Activated effector memory CD4-positive, alpha-beta T cell treated with Interleukin-2 at 50 U/mL for 16 hours (primary cell): ENCODE results near the gene PHF10.

Experiments used
- DNase-seq: peaks from one replicate; pipeline ENCODE4 v3.0.0-alpha.2; 2020

Gene PHF10

DNA sequence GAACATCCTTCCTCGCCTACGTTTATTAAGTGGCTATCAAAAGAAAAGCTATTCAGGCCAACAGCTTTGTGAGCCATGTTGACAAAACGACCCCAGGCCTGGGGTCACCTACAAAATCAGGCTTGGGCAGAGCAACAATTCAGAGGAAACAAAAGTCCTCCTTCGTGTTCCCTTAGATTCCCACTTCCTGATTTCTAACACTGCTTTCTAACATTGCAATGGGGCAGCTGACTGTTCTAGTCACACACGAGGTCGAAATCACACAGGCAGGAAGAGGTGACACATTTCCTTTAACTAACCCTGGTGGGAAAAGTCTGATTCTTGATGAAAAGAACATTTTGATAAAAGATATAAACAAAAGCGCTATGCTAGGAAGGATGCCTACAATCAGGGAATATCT, 54.4 kb downstream of the PHF10 start:
- no peak for DNase-seq

DNA sequence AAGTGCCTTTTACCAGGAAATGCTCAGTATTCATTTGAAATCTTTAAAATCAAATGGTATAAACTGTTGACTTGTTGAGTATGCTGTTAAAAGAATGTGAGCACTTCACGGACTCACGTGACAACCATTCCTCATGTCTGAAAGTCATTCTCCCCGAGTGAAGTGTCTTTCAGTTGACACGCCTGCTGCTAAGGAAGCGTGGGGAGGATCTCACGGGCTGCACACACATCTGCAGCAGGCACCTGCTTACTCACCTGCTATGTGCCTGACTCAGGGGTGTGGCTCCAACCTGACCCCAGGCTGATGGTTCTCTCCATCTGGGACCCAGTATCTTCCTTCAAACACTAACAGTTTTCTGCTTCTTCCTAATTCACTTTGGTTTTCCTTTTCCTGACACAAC, 55.2 kb downstream of the PHF10 start:
- DNase-seq: no peak

DNA sequence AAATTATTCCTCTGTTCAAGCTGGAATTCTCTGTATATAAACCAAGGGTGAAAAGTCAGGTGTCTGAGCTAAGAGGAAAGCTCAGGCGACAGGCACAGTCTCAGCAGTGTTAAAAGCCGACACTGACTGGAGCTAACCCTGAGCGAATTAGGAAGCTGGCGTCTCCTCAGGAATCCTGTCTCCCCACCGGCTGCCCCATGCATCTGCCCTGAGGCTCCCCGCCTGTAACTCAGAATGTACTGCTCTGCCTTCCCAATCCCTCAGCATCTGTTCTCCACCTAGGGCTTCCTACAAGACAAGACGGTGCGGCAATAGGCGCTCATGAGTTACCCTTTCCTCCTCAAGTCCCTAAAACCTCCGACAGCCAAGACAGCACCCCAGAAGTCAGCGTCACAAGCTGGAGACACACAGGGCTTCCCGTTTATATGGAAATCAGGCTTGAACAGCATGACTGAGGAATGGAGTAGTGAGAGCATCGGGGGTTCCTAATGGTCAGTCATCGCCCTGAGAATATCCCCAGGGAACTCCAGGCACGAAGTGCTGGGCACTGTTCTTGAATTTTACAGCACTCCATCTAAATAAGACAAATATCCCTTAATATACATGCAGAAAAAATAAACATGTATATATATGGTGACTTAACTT, 56.0 kb downstream of the PHF10 start:
- no peak for DNase-seq

DNA sequence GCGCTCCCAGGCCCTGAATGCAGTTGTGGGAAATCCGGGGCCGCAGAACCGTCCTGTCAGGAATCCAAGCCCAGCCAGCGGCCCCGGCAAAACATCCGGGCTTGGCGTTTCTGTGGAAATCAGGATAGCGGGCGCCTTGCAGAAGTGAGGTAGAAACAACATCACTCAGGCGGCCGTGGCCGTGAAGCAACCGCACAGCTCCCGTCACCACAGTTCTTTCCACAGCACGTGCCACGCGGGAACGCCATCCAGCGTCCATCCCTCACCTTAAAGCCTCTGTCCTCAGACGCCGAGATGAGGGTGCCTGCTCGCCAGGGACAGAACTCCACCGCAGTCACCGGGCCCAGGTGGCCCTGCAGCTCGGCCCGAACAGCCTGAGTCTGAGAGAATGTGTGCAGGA, 56.6 kb downstream of the PHF10 start:
- DNase-seq: no peak

DNA sequence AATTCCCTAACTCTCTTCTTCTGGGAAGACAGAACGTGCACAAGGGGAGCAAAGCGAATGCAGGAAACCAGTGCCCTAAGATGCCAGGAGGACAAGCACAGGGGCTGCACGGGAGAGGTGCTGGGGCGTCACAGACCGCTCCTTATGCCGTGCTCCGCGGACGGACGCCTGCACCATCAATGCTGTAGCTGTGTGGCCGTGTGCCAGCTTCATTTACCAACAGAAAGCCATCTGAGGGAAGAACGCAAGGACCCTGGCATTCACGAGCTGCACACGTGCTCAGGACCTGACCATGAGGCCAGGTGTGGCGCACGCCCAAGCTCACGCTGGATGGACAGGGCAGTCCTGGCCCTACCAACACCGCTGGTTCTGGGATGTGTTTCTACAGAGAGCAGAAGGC, 57.9 kb downstream of the PHF10 start:
- DNase-seq: no peak

DNA sequence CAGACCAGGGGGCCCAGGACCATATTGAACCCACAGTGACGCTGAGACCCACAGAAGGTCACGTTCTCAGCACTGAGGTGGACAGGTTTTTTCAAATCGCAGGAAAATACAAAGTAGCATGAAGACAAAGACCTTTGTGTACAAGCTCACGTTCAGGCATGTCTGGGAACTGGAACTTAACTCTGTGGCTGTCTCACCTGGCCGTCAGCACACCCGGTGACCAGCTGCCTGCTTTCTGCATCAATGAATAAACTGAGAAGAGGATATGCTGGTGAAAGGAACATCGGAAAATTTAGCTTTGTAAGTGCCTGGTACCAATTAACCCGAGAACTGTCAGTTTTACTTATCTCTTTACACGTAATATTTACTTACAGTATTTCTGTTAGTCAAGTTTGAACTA, 59.0 kb downstream of the PHF10 start:
- no peak for DNase-seq

DNA sequence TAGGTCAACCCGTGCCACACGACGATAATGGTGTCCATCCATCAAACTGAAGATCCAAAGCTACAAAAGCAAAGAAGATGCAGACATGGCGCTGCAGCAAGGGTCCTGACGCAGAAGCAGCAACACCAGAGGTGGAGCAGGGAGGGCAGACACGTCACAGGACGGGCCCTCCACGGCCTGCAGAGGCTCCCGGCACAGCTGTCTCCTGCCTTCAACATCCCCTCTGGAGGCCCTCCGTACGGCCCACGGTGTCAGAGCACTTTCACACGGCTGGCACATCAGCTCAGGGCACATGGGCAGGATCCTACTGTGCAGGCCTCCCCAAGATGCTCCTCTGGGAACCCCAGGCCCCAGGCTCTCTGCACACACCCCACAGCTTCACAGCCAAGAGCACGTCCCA, 60.1 kb downstream of the PHF10 start:
- DNase-seq: no peak

DNA sequence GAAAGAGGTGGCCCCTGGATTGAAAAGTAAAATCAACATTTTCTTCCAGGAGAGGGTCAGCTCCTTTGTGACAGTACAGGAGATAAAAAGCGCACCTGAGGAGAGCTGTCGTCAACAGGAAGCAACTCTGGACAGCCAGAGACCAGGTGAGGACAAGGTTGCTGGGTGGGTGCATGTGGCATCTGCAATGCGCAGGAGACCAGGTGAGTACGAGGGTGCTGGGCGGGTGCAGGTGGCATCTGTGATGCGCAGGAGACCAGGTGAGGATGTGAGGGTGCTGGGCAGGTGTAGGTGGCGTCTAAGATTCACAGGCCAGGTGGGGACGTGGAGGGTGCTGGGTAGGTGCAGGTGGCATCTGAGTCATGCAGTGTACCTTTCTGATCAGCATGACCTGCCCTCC, 60.8 kb downstream of the PHF10 start:
- no peak for DNase-seq

DNA sequence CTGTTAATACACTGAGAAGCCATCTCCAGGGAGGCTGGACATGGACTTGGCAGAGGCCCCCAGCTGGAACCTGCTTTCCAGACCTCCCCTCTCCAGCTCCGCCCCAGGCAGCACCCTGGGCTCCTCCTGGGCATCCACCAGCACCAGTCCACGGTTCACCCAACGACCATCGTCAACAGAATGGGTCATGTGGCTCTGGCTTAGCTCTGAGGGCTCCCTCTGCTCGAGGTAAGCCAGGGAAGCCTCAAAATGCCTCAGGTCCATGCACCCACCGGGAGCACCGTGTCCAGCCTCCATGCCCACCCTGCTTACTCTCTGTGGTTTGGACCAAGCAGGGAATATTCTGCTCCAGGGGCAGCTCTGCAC, 62.9 kb downstream of the PHF10 start:
- DNase-seq: no peak

DNA sequence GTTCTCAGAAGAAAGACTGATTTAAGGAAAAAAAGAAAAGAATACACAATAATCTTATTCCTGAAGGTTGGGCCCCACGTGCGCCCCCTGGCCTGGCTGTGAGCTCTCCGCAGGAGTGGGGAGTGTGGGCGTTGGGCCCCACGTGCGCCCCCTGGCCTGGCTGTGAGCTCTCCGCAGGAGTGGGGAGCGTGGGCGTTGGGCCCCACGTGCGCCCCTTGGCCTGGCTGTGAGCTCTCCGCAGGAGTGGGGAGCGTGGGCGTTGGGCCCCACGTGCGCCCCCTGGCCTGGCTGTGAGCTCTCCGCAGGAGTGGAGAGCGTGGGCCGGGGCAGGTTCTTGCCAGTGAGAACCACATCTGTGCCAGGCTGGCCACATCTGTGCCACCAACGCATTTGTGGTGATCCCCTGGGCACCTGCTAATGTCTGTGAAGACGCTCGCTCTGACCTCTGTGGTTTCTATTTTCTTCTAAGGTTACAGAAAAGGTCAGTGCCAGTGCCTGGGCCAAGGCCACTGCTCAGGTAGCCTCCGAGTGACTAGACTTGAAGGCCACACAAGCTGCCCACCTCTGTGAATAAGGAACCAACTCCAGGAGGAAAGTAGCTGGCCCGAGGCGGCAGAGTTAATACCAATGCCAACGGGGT, 63.4 kb downstream of the PHF10 start:
- DNase-seq: no peak

DNA sequence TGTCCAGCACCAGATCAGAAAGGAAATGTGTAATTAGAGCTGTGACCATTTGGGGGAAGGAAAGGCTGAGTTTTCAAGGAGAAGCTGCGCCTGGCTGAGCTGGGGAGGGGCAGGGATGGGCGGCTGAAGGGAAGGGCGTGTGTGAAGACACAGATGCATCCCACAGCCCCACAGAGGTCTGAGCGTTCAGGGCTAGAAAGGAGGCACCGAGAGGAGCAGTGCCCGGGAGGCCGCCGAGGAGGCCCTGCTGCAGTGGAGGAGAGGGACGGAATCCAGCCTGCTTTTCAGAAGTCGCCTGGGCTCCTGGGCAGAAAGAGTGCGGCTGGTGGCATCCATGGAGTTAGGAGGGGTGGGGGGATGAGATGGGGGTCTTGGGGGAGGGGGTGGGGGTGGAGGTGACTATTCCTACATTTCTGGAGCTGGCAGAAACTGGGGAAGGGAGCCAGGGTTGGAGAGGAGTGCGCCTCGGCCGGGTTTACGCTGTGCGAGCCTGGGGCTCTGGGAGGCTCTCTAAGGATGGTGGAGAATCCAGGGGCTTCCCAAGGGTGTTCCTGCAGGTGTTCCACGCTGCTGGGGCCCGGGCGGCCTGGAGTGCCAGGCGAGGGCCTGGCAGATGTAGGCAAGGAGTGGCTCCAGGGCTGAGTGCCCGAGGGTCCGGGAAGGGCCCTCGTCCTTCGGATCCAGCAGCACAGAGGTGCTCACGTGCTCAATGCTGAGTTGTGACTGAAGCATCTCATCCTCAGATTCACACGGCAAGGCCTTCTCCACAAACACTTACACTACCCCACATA, 64.3 kb downstream of the PHF10 start:
- no peak for DNase-seq

DNA sequence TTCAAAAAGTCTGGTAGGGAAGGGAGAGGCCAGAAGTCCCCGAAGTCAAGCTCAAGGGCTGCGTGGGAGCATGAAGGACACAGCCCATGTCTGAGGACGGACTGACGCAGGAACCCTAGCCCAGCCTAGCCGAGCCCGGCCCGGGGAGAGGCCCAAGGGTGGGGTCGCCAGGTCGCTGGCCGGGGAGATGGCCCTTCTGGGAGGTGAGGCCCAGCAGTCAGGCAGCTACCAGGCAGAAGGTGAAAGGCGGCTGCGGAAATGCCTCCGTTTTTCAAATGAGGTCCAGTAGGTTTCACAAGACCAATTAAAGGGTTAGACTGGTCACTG, 67.1 kb downstream of the PHF10 start:
- DNase-seq: no peak

DNA sequence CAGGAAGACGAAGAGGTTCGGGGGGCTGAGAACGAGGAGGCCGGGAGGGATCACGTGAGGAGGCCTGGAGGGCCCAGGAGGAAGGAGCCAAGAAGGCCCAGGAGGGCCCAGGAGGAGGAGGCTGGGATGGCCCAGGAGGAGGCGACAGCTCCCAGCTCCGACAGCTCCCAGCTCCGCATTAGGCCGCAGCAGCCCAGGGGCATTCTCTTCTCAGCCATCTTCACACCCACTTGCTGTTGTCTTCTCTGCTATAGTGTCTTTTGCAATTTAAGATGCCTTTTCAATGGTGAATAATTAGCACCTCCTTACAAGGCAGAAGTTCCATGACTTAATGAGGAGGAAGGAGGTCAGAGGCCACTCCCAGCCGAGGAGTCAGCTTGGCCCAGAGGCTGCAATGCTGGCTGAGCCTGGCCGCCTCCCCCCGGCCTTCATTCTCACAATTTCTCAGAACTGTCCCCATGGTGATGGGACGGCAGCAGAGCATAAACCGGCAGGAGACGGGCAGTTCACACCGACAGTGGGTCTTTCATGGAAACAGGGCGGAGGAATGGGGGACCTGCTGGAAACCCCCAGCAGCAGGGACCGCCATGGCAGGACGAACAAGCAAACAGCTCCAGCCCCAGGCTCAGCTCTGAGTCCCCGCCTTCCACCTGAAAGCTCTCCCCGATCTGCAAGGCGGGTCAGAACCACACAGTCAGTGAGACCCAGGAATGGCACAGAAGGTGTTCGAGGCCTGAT, 67.6 kb downstream of the PHF10 start:
- no peak for DNase-seq

DNA sequence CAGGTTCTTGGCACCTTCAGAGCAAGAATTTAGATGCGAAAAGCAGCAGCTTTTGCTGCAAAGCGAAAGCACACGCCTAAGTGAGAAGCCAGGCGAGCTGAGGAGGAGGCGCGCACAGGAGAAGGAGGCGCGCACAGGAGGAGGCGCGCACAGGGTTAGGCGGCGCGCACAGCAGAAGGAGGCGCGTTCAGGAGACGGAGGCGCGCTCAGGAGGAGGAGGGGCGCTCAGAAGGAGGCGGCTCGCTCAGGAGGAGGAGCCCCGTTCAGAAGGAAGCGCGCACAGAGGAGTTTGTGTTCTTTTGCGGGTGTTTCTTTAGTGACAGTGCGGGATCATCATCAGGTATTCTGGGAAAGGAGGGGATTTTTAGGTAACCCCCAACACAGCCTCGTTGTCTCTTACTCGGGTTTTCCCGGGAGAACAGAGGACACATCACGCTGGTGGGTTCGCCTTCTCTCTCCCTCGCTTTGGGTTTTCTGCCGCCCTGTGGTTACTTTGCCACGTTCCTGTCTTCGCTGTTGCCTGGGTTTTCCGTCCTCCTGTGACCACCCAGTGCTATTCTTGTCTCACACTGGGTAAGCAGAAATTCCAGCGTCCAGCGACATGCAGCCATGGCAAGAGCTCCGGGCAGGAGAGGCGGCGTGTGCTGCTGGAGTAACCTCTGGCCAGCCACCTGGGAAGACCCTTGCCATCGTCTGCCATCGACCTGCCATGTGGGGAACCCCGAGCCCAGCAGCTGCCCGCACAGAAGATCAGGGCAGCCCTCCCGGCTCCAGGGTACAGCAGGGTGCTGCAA, 69.5 kb downstream of the PHF10 start:
- peak; percentile 70 for DNase-seq
